ENCODE results near the gene OR2A14.
A peak's percentile ranks its signal among the peaks of the same experiment; 100 is the strongest.
"Not testable (repeated sequence)": the region's sequence is repeated elsewhere in the genome, so short reads cannot be mapped to it uniquely, and the experiment has no call there.

Gene OR2A14

DNA sequence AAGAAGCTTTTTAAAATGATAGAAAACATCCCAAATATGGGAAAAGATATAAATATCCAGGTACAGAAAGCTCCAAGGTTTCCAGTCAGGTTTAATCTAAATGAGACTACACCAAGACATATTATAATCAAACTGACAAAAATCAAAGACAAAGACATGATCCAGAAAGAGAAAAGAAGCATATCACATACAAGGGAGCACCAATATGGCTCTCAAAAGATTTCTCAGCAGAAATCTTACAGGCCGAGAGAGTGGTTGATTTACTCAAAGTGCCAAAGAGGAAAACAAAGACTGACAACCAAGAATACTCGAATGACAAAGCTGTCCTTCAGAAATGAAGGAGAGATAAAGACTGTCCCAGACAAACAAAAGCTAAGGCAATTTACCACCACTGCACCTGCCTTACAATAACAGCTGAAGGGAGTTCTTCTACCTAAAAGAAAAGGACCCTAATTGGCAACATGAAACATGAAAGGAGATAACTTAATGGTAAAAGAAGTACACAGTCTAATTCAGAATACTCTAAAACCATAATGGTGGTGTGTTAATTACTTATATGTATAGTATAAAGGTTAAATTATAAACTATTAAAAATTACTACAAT is 25.4 kb downstream of the OR2A14 start:
- no peak for DNase-seq (ENCODE audit: low read depth)

DNA sequence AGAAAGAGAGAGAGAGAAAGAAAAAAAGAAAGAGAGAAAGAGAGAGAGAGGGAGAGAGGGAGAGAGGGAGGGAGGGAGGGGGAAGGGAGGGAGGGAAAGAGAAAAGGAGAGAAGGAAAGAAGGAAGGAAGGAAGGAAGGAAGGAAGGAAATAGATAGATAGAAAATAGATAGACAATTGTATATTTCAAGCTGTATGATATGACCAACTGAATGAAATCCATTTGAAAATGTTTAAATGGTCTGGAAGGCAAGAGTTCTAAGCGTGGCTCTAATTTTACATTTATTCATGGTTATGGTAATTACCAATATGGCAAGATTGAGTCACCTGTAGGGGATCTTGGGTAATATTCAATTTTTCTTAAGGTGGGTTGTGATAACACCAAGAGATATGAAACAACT is 35.9 kb downstream of the OR2A14 start:
- DNase-seq (ENCODE audit: low read depth), result no peak

GRCh38 chr7:144164784-144165183 is 41.8 kb downstream of the OR2A14 start:
- no peak for DNase-seq (ENCODE audit: low read depth)

DNA sequence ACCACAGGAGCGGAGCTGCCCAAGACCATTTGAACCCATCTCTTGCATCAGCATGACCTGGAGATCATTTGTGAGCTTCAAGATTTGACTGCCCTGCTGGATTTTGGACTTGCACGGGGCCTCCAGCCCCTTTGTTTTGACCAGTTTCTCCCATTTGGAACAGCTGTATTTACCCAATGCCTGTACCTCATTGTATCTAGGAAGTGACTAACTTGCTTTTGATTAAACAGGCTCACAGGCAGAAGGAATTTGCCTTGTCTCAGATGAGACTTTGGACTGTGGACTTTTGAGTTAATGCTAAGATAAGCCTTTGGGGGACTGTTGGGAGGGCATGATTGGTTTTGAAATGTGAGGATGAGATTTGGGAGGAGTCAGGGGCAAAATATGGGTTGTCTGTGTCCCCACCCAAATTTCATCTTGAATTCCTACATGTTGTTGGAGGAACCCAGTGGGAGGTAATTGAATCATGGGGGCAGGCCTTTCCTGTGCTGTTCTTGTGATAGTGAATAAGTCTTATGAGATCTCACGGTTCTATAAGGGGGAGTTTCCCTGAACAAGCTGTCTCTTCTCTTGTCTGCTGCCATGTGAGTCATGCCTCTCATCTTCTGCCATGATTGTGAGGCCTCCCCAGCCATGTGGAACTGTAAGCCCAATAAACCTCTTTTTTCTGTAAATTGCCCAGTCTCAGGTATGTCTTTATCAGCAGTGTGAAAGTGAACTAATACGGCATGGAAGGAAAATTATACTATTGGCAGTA is 48.8 kb downstream of the OR2A14 start:
- DNase-seq (ENCODE audit: low read depth), result not testable (repeated sequence)

GRCh38 chr7:144174613-144175012 is 51.6 kb downstream of the OR2A14 start:
- no peak for DNase-seq (ENCODE audit: low read depth)

DNA sequence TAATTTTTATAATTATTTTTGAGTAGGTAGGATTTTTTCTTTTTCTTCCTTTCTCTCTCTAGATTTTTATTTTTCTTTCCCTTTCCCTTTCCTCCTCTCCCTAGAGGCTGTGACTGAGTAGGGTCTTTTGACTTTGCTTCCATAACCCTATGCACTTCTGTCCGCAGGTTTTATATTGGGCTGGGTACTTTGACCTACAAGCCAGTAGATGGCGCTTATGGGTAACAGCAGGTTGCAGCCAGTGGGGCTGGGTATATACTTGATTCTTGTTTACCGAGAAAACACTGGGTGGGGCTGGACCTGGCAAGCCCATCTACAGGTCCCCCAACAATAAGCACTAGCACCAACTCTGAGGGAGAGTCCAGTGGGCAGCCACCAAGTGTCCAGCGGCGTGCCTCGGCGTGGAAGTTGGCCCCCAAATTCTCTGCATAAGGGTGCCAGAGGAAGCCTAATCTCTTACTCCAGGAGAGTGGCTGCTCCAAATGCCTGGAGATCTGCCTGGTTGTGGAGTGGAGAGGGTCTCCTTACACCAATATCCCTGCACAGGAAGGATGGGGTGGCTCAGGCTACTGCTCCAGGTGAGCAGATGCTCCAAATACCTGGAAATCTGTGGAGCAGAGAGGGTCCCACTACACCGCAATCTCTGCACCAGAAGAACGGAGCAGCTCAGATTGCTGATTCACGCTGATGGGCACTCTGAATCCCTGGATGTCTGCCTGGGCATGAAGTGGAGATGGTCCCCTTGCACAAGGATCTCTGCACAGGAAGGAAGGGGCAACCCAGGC is 55.6 kb downstream of the OR2A14 start:
- DNase-seq (ENCODE audit: low read depth), result peak; percentile 1

DNA sequence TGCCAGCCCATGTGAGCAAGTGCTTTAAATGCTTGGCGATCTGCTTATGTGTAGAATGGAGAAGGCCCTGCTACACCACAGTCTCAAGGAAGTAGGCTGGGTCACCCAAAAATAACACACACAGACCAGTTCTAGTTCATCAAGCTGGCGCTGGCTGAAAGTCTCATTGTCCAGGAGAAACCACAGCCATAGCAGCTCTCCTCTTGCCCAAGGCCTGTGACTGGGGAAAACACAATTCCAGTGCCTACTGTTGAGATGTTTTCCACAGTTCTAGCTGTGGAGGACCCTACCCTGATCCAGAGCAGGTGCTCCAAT is 56.1 kb downstream of the OR2A14 start:
- DNase-seq (ENCODE audit: low read depth), result not testable (repeated sequence)
